ENCODE results near the gene CFL1.

DNA sequence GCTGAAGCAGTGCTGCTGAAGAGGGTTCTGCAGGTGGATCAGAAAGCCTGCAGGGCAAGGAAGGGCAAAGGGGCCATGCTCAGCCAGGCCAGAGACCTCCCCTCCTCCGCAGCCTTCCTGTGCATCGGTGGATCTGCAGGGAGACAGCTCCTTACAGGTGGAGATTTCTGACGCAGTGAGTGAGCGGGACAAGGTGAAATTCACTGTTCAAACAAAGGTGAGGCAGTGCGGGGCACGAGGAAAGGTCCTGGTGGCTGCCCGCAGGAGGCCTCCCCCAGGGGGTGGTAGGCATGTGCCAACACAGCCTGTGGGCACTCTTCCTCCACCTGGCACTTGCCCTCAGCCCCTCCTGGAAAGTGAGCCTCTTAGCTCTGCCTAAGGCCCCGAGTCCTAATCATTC lies 8.6 kb downstream of the CFL1 start:
- TF ChIP-seq CTCF (IDR thresholded peaks at IDR 0.05; ENCODE audit: low read length) (no peak), EZH2 (optimal IDR thresholded peaks at IDR 0.05; ENCODE audit: low read depth, low read length) (no peak), EZH2phosphoT487 (IDR thresholded peaks at IDR 0.05; ENCODE audit: low read length) (no peak)

Data from MM.1S (cell line).